ENCODE data around the gene SVIL. TPM values are rescaled to one million over a fixed set of nuclear protein-coding genes. Genes with fewer than 3 reads are reported as not detected.

The SVIL gene
- total RNA-seq, 1 experiment from 2014 or later: 166 TPM

DNA sequence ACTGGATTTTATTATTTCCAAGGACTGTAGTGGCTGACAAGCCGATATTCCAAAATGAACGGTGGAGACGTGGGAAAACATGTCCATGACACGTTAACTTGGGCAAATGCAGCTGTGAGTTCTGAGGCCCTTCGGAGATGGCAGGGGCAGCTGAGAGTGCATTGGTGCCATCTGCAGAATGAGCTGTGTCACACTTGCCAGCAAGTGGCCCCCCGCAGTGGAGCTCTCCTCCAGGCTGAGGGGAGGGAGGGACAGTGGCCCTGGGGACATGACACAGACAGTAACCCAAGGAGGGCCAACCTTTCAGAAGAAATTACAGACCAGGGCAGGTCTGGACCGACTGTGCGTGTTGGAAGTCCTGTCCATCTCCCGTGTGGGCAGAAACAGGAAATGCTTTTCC is 139.4 kb downstream of the SVIL start:
- CTCF ChIA-PET: interaction anchor here (0.6 kb wide), 1 partner anchor 35 kb away, joined by 3 read pairs; no protein-coding TSS in a partner anchor

DNA sequence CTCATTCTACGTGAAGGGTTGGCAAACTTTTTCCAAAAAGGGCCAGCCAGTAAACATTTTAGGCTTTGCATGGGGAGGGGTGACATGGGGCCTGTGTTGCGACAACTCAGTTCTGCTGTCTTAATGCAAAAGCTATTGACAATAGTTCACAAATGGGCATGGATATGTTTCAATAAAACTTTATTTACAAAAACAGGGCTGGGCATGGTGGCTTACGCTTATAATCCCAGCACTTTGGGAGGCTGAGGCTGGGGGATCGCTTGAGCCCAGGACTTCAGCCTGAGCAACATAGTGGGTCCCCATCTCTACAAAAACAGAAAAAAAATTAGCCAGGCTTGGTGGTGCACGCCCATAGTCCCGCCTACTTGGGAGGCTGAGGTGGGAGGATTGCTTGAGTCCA is 141.1 kb downstream of the SVIL start:
- POLR2A ChIA-PET (ENCODE audit: unreplicated experiment): no interaction called here
- H3K9me3 ChIP-seq (ENCODE audit: insufficient read depth, low read depth): no peaks in the 10 kb centered on the region
- no peaks in the 10 kb centered on the region for H3K79me2 ChIP-seq (ENCODE audit: low read depth)
- H3K4me1 ChIP-seq (replicated peaks; ENCODE audit: insufficient read depth): no peaks in the 10 kb centered on the region
- TF ChIP-seq, protein P1, sequence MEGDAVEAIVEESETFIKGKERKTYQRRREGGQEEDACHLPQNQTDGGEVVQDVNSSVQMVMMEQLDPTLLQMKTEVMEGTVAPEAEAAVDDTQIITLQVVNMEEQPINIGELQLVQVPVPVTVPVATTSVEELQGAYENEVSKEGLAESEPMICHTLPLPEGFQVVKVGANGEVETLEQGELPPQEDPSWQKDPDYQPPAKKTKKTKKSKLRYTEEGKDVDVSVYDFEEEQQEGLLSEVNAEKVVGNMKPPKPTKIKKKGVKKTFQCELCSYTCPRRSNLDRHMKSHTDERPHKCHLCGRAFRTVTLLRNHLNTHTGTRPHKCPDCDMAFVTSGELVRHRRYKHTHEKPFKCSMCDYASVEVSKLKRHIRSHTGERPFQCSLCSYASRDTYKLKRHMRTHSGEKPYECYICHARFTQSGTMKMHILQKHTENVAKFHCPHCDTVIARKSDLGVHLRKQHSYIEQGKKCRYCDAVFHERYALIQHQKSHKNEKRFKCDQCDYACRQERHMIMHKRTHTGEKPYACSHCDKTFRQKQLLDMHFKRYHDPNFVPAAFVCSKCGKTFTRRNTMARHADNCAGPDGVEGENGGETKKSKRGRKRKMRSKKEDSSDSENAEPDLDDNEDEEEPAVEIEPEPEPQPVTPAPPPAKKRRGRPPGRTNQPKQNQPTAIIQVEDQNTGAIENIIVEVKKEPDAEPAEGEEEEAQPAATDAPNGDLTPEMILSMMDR (conservative IDR thresholded peaks at IDR 0.05): no peak
- TF ChIP-seq EZH2 (IDR thresholded peaks at IDR 0.05; ENCODE audit: low read depth): no peak
- H2AFZ ChIP-seq: no peak overlapping the region
- H3F3A ChIP-seq (ENCODE audit: insufficient read depth, low read depth): no peaks in the 10 kb centered on the region
- DNase-seq: no peak
- no peaks in the 10 kb centered on the region for H3K36me3 ChIP-seq (ENCODE audit: low read depth)
- no peak overlapping the region for H3K4me3 ChIP-seq
- BruUV-seq (replicated peaks): no TSS peak
- no peaks in the 10 kb centered on the region for H3K27me3 ChIP-seq (ENCODE audit: insufficient read depth, low read depth)
- H3K27ac ChIP-seq: no peak overlapping the region
- H3K4me2 ChIP-seq: no peak overlapping the region
- intact Hi-C loops (cut with micrococcal nuclease; ENCODE audit: unreplicated experiment): no loop called here
- H3K9me2 ChIP-seq (ENCODE audit: insufficient read depth): no peaks in the 10 kb centered on the region
- no peaks in the 10 kb centered on the region for H4K20me1 ChIP-seq (ENCODE audit: insufficient read depth)
- CTCF ChIA-PET: interaction anchor here (0.6 kb wide), 1 partner anchor 121 kb away, joined by 3 read pairs; no protein-coding TSS in a partner anchor

More for the DNA sequence above, 139.4 kb downstream of the SVIL start:
- TF ChIP-seq, protein P1 (conservative IDR thresholded peaks at IDR 0.05): no peak
- no peak for TF ChIP-seq EZH2 (IDR thresholded peaks at IDR 0.05; ENCODE audit: low read depth)
- intact Hi-C loops (cut with micrococcal nuclease; ENCODE audit: unreplicated experiment): no loop called here
- Histone ChIP-seq H3K4me1 (replicated peaks; ENCODE audit: insufficient read depth) (no peaks in the 10 kb centered on the region), H3K27me3 (ENCODE audit: insufficient read depth, low read depth) (no peaks in the 10 kb centered on the region), H3K4me3 (no peak overlapping the region), H3K79me2 (ENCODE audit: low read depth) (no peaks in the 10 kb centered on the region), H3K4me2 (no peak overlapping the region), H3K9me2 (ENCODE audit: insufficient read depth) (no peaks in the 10 kb centered on the region), H3K27ac (no peak overlapping the region), H4K20me1 (ENCODE audit: insufficient read depth) (no peaks in the 10 kb centered on the region), H2AFZ (no peak overlapping the region), H3K36me3 (ENCODE audit: low read depth) (no peaks in the 10 kb centered on the region), H3F3A (ENCODE audit: insufficient read depth, low read depth) (no peaks in the 10 kb centered on the region), H3K9me3 (ENCODE audit: insufficient read depth, low read depth) (no peaks in the 10 kb centered on the region)
- no TSS peak for BruUV-seq (replicated peaks)
- DNase-seq: no peak
- POLR2A ChIA-PET (ENCODE audit: unreplicated experiment): no interaction called here

GRCh38 chr10:29492774-29493173 is 142.0 kb downstream of the SVIL start:
- DNase-seq: no peak
- Histone ChIP-seq H2AFZ (no peak overlapping the region), H3K36me3 (ENCODE audit: low read depth) (no peaks in the 10 kb centered on the region), H3K27me3 (ENCODE audit: insufficient read depth, low read depth) (no peaks in the 10 kb centered on the region), H3K27ac (no peak overlapping the region), H4K20me1 (ENCODE audit: insufficient read depth) (no peaks in the 10 kb centered on the region), H3K79me2 (ENCODE audit: low read depth) (no peaks in the 10 kb centered on the region), H3K9me2 (ENCODE audit: insufficient read depth) (no peaks in the 10 kb centered on the region), H3F3A (ENCODE audit: insufficient read depth, low read depth) (no peaks in the 10 kb centered on the region), H3K4me2 (no peak overlapping the region), H3K9me3 (ENCODE audit: insufficient read depth, low read depth) (no peaks in the 10 kb centered on the region), H3K4me1 (replicated peaks; ENCODE audit: insufficient read depth) (no peaks in the 10 kb centered on the region), H3K4me3 (no peak overlapping the region)
- TF ChIP-seq EZH2 (IDR thresholded peaks at IDR 0.05; ENCODE audit: low read depth): no peak
- TF ChIP-seq, protein P1 (conservative IDR thresholded peaks at IDR 0.05): no peak
- ChIA-PET POLR2A (ENCODE audit: unreplicated experiment) (no interaction called here), CTCF (no interaction called here)
- intact Hi-C loops (cut with micrococcal nuclease; ENCODE audit: unreplicated experiment): no loop called here
- BruUV-seq (replicated peaks): no TSS peak
